Measurements from ENCODE around the gene OTOF.

Gene OTOF

DNA sequence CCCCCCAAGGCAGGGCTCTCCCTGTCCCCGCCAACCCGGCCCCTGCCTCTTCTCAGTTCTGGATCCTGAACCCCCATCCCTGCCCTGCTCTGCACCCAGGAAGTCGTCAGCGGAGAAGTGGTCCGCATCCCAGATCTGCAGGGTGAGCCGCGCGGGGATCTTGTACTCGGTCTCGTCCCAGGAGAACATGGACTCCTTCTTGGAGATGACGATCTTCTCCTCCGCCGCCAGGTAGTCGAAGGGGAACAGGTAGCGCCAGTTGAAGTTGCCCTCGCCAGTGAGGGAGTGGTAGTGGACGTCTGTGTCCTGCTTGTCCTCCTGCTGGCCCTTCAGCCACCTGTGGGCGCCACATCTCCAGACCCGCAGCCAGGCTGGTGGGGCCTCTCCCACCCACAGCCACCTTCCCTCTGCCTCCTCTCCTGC, 16.3 kb downstream of the OTOF start:
- Mint-ChIP-seq H3K27ac (no peak overlapping the region), H3K4me3 (no peak overlapping the region), H3K36me3 (ENCODE audit: low read depth) (no peaks in the 10 kb centered on the region), H3K27me3 (ENCODE audit: low read depth, poor library complexity) (peaks cover 6% of the 10 kb centered on the region), H3K4me1 (peaks cover 33% of the 10 kb centered on the region), H3K9me3 (no peaks in the 10 kb centered on the region)
- TF ChIP-seq, protein P1, sequence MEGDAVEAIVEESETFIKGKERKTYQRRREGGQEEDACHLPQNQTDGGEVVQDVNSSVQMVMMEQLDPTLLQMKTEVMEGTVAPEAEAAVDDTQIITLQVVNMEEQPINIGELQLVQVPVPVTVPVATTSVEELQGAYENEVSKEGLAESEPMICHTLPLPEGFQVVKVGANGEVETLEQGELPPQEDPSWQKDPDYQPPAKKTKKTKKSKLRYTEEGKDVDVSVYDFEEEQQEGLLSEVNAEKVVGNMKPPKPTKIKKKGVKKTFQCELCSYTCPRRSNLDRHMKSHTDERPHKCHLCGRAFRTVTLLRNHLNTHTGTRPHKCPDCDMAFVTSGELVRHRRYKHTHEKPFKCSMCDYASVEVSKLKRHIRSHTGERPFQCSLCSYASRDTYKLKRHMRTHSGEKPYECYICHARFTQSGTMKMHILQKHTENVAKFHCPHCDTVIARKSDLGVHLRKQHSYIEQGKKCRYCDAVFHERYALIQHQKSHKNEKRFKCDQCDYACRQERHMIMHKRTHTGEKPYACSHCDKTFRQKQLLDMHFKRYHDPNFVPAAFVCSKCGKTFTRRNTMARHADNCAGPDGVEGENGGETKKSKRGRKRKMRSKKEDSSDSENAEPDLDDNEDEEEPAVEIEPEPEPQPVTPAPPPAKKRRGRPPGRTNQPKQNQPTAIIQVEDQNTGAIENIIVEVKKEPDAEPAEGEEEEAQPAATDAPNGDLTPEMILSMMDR (IDR thresholded peaks at IDR 0.05): no peak
- no peak for DNase-seq

DNA sequence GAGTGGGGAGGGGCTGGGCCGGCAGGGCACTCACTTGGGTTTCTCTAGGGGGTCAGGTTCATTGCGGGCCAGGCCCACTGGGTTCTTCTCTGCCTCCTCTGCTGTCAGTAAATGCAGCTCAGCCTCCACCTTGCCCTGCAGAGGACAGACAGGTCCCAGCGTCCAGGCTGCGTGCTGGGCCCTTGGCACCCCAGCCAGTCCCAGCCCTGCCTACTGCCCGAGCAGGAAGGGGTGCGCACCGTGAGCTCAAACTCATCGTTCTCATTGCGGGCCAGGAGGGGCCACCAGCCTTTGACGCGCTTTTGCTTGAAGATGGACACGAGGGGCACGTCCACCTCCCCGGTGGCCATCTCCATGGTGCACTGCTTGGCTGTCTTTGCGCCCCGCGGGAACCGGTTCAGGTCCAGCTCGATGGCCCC, 17.3 kb downstream of the OTOF start:
- TF ChIP-seq, protein P1 (IDR thresholded peaks at IDR 0.05): no peak
- Mint-ChIP-seq H3K9me3 (no peaks in the 10 kb centered on the region), H3K4me1 (peaks cover 42% of the 10 kb centered on the region), H3K27me3 (ENCODE audit: low read depth, poor library complexity) (peaks cover 6% of the 10 kb centered on the region), H3K4me3 (no peak overlapping the region), H3K27ac (no peak overlapping the region), H3K36me3 (ENCODE audit: low read depth) (no peaks in the 10 kb centered on the region)
- no peak for DNase-seq

DNA sequence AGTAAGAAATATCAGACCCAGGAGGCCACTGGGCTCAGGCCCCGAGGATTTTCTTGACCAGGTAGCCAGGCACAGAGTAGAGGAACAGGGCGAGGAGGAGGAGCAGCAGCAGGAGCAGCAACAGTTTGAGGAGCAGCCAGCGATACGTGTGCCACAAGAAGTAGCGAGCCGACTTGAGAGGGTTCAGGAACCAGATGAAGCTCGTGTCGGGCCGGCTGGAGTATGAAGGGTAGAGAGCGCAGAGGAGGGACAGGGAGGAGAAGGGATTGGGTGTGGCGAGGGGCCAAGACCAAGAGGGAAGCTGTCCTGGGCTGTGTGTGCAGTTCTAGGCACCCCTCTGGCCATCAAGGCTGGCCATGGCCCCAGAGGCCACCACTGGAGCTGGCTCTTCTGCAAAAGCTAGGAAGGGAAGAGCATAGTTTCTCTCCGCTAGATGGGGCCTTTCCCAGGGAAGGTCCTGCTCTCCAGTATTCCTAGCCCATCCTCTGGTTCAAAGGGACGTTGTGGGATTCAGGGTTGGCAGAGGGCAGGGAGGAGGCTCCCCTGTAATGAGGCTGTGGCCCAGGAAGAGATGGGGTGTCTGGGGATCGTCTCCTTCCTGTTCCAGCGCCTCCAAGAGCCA, 17.8 kb downstream of the OTOF start:
- TF ChIP-seq, protein P1 (IDR thresholded peaks at IDR 0.05): no peak
- Mint-ChIP-seq H3K4me3 (no peak overlapping the region), H3K4me1 (peaks cover 42% of the 10 kb centered on the region), H3K27ac (no peak overlapping the region), H3K27me3 (ENCODE audit: low read depth, poor library complexity) (peaks cover 4% of the 10 kb centered on the region), H3K9me3 (no peaks in the 10 kb centered on the region), H3K36me3 (ENCODE audit: low read depth) (no peaks in the 10 kb centered on the region)
- DNase-seq: no peak

DNA sequence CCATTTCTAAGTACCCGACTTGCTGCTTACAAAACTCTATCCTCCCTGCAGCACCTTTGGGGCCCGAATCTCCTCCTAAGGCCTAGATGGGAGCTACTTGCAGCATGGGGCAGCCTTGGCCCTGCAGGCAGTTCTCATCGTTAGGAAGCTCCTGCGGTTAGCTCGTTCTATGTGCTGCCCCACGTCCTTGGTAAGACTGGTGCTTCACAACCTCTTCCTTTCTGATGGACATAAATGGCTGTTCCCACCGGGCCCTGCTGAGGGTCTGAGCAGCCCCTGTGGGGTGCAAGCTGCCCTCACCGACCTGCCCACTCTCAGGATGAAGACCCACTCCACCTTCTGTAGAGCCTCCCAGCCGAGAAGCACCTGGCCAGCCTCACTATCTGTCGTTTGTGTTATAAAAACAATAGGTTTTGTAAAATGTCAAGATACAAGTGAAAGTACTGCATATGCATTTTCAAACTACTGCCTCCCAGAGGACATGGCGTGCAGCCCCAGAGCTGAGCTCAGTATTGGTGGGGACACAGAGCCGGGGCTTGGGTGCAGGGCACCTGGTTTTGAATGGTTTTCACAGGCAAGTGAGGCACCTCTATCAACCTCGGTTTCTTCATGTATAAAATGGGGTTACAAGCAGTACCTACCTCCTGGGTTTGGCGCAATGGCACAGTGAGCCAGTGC, 19.4 kb downstream of the OTOF start:
- Mint-ChIP-seq H3K9me3 (no peaks in the 10 kb centered on the region), H3K4me1 (peaks cover 35% of the 10 kb centered on the region)

DNA sequence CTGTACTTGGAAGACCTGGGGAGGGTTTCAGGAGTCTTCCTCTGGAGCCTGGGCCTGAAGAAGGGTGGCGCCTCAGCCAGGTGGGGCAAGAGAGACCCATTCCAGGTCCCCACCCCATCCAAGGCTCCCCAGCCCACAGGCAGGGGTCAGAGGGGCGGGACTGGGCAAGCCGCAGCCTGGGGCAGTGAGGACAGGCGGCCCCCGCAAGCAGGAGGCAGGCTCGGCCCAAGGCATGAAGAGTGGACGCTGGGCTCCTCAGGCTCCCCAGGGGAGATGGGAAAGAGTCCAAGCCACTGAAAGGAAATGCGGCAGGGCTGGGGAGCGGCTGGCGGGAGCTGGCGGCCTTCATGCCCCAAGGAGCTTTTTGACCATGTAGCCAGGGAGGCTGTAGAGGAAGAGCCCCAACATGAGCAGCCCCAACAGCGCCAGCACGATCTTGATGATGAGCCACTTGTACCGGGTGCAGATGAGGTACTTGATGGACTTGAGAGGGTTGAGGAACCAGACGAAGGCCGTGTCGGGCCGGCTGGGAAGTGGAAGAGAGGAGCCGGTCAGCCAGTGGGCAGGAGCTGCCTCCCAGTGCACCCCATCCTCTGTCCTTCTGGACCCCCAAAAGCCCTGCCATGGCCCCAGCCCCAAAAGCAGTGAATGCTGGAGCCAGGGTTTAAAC, 20.1 kb downstream of the OTOF start:
- H3K4me3 Mint-ChIP-seq: no peak overlapping the region
- TF ChIP-seq, protein P1 (IDR thresholded peaks at IDR 0.05): no peak
- no peak for DNase-seq
- H3K9me3 Mint-ChIP-seq: no peaks in the 10 kb centered on the region
- no peak overlapping the region for H3K27ac Mint-ChIP-seq
- no peaks in the 10 kb centered on the region for H3K36me3 Mint-ChIP-seq (ENCODE audit: low read depth)
- peaks cover 32% of the 10 kb centered on the region for H3K4me1 Mint-ChIP-seq
- peaks cover 11% of the 10 kb centered on the region for H3K27me3 Mint-ChIP-seq (ENCODE audit: low read depth, poor library complexity)

More for the DNA sequence above, 19.4 kb downstream of the OTOF start:
- Mint-ChIP-seq H3K27me3 (ENCODE audit: low read depth, poor library complexity) (peaks cover 11% of the 10 kb centered on the region), H3K4me3 (no peak overlapping the region), H3K36me3 (ENCODE audit: low read depth) (no peaks in the 10 kb centered on the region), H3K27ac (no peak overlapping the region)
- TF ChIP-seq, protein P1 (IDR thresholded peaks at IDR 0.05): no peak
- DNase-seq: no peak

Measured in nephron progenitor cell (in vitro differentiated cells).